Urothelium cell line (cell line): ENCODE measurements around the gene SNRPD2.
"Not testable (repeated sequence)": the region's sequence is repeated elsewhere in the genome, so short reads cannot be mapped to it uniquely, and the experiment has no call there.

Experiments used
- DNase-seq: peaks from one replicate; pipeline ENCODE4 v3.0.0; 2011; ENCODE audit warnings: low spot score, mixed read lengths
- FAIRE-seq: peaks from 2 replicates; lab custom pipeline; 2011; peaks lifted over from hg19 to GRCh38; lab: Jason Lieb, UNC

SNRPD2 gene

DNA sequence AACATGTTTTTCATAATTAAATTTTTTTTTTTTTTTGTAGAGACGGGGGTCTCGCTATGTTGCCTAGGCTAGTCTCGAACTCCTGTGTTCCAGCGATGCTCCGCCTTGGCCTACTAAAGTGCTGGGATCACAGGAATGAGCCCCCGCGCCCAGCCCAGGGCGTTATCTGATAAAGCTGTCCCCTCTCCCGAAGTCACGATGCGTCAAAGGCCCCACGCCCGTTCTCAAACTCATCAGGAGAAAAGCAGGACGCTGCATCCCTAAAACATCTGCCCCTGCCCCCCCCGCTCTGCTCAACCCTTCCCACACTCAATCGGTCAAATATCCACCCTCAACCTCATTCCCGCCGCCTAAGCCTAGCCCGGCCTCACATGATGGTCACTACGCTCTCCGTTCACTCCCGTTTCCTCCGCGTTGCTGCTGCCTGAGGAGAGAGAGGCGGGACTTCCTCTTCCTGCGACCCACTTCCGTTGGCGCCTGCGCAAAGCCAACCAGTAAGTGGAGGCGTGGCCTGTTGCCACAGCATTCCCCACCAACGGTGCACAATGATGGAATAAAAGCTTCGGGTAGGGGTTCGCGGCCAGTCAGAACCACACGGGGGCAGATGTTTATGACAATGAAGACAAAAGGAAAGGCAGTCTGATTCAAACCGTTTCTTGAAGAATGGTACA is at the start of gene SNRPD2:
Gene SNRPD2, minus strand, starts transcription at position 438 of the 671 bp plus-strand sequence. Its CDS starts 65 bp downstream, at position 373.
- DNase-seq (peak; percentile 92), FAIRE-seq (no peak)

- FAIRE-seq = no peak
- no peak for DNase-seq
Measured at GRCh38 chr19:45739498-45740439, 48.0 kb upstream of the SNRPD2 start.

- DNase-seq = no peak
Measured at GRCh38 chr19:45733160-45733810, 41.5 kb upstream of the SNRPD2 start, which contains the start of gene MEIOSIN. TSS of gene MEIOSIN (plus strand) at chr19:45733439. CDS start at chr19:45735377, 1,938 bp downstream.

GRCh38 chr19:45730368-45731288 is 38.9 kb upstream of the SNRPD2 start, which contains the start of gene FBXO46:
TSS of gene FBXO46 (minus strand) at chr19:45730896. CDS start at chr19:45713495, 17,401 bp downstream.
- DNase-seq (peak; percentile 97), FAIRE-seq (peak; percentile 94)

More at GRCh38 chr19:45733160-45733810, 41.5 kb upstream of the SNRPD2 start, which contains the start of gene MEIOSIN:
- FAIRE-seq = no peak

- no peak for DNase-seq
- no peak for FAIRE-seq
Measured at GRCh38 chr19:45729800-45730290, 38.1 kb upstream of the SNRPD2 start.

GRCh38 chr19:45728683-45729082 is 36.9 kb upstream of the SNRPD2 start:
- FAIRE-seq, DNase-seq: not testable (repeated sequence)

DNA sequence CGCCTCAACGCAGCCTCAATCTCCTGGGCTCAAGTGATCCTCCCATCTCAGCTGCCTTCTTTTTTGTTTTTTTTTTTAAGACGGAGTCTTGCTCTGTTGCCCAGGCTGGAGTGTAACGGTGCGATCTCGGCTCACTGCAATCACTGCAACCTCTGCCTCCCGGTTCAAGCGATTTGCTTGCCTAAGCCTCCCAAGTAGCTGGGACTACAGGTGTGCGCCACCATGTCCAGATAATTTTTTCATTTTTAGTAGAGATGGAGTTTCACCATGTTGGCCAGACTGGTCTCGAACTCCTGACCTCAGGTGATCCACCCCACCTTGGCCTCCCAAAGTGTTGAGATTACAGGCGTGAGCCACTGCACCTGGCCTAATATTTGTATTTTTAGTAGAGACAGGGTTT is 28.3 kb upstream of the SNRPD2 start:
- not testable (repeated sequence) for FAIRE-seq, DNase-seq

- DNase-seq (no peak), FAIRE-seq (no peak)
Measured at GRCh38 chr19:45717983-45718650, 26.4 kb upstream of the SNRPD2 start.

DNA sequence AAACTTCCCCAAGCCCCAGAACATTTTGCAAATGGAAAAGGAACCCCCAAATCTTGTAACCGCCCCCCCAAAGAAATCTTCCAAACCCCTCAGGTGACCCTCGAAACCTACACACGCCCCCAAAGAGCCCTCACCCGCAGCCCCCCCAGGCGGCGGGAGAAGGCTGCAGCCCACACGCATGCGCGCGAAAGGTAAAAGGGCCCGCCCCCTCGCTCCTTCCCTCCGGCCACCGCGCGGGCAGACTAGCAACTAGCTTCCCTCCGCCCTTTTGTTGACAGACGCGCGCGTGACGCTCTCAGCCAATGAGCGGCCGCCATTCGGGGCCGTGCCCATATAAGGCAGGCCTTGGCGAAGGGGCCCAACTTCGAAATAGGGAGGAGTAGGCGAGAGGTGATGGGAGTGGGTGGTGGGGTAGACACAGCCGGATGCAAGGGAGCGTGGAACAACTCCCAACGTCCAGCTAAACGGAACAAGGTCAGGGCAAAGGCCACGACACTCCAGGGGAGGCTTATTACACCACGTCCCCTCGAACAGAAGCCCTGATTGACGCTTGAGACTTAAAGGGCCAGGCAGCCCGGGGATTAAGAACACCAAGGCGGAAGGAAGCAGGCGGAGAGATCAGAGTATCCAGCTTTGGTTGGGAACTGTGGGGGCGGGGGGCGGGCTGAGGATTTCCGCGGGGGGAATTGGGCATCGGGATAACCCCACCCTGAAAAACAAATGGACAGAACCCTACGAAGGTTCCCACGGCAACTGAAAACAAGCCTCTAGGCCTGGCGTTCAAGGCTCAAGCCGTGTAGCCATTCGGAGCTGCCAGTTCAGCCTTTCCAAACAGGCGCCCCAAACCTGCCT is 25.6 kb upstream of the SNRPD2 start:
- peak; percentile 82 for FAIRE-seq
- peak; percentile 97 for DNase-seq

DNA sequence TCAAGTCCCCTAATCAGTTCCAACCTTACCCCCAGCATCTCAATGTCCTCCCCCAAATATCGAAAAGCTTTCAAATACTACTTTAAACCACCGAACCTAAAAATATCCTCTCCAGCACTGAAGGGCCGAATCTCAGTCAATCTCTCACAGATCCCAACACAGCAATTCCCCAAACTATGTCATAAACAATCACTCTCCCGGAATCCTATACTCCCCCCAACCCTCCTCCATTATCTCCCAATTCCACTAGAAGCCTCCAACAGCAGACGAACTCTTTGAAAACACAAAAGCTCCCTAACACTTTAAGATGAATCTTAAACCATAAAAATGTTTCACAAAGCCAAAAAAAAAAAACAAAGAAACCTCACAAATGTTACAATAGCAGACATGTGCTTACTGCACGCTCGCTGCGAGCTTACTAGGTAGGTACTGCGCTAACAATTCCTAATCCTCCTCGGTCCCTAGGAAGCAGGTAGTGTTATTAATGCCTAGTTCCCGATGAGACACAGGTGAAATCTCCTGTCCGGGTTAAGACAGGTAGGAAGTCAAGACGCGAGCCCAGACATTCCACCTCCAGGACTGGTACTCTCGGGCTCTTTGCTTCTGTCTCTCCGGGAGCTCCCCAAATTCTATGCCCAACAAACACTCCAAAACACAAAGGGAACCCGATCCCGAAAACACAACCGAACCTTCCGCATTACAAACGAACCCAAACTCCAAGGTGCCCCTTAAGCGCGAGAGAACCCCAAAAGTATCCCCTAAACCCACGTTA is 24.8 kb upstream of the SNRPD2 start:
- FAIRE-seq (no peak), DNase-seq (no peak)

- DNase-seq = no peak
- FAIRE-seq = no peak
Measured at GRCh38 chr19:45715139-45715538, 23.4 kb upstream of the SNRPD2 start.

GRCh38 chr19:45713141-45713540 is 21.4 kb upstream of the SNRPD2 start:
- FAIRE-seq = no peak
- no peak for DNase-seq

- no peak for FAIRE-seq
- DNase-seq = no peak
Measured at GRCh38 chr19:45712699-45713067, 20.9 kb upstream of the SNRPD2 start.

DNA sequence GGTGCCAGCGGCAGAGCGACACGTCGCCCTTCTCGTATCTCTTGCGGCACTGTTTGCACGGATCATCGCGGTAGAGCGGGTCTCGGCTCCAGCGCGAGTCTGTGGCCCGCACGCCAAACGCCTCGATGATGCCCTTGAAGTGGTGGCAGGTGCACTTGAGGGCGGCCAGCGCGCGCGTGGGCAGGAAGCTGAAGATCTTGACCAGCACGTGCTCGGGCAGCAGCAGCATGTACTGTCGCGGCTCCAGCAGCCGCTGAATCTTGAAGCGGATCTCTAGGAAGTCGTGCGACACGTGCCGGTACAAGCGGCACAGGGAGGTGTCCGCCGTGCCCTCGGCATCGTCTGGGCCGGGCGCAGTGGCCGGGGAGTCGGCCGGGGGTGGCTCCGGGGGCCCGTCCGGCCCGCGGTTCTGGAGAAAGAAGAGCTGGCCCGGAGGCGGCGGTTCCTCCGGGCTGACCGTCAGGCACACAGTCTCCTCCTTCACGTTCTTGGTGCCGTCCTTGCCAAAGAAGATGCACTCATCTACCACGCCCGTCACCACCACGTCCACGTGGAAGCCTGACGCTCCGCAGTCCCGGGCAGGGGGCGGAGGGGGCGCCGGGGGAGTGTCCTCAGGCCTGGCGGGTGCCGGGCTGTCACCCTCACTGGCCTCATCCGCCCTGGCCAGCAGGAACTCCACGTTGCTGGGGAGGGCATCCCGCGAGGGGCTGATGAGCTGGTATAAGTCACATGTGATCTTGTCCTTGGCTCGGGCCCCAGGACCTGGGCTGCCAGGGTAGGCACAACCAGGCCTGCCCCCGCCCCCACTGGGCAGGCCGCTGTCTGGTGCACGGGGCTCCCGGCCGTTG is 20.3 kb upstream of the SNRPD2 start:
- FAIRE-seq = no peak
- DNase-seq = no peak

DNA sequence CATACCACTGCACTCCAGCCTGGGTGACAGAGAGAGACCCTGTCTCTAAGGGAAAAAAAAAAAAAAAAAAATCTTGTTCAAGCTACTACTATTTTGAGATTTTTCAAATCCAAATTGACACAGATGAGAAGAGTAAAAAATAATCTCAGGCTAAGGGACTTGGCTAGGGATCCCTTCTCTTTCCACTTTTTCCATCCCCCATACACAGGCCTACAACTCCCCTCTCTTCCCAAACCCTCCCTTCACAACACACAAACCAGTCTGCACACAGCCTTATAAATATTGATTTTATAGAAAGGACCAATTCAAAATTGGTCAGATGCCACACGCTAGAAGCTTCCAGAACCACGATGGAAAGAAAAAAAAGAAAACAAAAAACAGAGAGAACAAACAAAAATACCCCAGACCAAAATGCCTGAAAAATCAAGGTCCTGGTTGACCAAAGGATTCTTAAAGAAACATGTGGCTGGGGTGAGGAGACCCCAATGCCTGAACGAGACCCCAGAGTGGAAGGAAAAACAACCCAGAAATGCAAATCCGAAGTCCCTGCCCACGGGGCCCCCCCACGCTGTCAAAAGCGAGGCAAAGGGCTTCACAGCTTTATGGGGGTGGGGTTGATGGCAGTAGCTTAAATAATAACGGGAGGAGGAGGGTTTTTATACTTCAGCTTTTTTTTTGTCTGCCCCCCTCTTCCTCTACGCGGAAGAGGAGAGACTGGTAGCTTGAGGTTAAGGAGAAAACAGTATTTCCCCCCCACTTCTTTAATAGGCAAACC is 18.8 kb upstream of the SNRPD2 start:
- no peak for FAIRE-seq

More for the DNA sequence above, 18.8 kb upstream of the SNRPD2 start:
- no peak for DNase-seq
